CD4-positive, alpha-beta T cell treated with Interleukin-1 beta for 1 hour (primary cell): ENCODE measurements around the gene FAM171A2.

Experiments used
- DNase-seq, 2 donors: peaks; one replicate each; pipeline ENCODE4 v3.0.0-alpha.2; 2020 to 2022

Gene FAM171A2

DNA sequence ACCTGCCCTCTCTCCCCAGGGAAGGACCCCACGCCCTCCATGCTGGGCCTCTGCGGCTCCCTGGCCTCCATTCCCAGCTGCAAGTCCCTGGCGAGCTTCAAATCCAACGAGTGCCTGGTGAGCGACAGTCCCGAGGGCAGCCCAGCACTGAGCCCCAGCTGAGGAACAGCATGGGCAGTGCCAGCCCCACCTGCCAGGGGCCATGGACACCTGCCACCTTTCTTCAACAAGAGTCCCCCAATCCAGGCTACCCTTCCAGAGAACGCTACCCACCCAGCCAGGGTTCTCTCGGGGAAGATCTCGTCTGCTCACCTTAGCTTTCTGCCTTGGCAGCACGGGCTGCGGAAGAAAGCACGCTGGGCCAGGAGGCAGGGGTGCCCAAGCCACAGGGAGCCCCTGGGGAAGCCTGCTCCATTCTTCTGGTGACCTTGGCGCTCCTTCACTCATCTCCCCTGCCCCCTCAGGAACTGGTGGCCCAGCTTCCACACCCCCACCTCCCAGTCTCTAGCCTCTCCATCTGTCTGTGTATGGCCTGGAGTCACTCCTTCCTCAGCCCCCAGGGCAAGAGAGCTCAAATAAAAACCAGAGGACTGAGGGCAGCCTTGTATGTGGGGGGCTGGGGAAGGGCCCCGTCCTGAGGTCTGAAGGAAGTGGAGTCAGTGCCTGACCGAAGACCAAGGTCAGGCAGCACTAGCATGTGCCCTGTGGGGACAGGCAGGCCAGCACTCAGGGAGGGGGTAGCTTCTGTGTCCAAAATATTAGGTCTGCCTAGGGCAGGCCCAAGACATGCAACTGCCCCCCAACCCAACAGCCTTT is 45.4 kb downstream of the FAM171A2 start:
- no peak for DNase-seq

- no peak for DNase-seq
These were observed 46.1 kb downstream of the FAM171A2 start for GRCh38 chr17:44317545-44317944.

DNA sequence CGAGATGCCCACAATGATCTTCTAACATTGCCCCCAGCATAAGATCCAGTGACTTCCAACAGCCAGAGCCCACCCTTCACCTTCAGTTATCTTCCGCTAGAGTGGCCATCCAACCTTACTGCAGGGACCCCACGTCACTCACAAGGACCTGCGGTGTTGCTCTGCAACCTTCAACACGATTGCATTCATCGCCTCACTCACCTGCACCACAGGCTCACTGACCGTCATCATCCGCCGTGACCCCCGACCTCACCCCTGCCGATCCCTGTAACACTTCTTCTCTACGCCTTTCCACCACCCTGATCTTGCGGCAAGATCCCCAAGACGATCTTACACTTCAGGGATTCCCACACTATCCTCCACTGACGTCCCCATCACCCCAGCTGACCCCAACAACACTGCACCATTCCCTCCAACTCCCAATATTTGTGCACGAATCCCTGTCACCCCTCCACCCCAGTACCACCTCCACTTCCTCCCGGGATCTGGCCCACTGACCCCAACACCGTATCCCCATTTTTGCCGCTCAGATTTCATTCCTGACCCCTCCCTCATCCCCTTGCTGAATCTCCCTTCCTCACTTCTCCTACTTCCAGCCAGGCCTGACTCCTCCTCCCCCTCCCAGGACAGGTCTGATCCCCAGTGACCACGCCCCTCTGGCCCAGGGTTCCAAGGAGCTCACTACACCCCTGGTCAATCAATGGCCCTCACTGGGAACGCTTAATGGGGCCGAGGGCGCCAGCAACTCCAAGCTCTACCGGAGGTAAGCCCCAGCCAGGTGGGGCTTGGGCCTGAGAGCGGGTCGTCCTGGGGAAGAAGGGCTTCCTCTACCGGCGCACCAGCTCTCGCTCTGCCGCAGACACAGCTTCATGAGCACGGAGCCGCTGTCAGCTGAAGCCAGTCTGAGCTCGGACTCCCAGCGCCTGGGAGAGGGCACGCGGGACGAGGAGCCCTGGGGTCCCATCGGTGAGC is 47.6 kb downstream of the FAM171A2 start:
- no peak for DNase-seq

DNA sequence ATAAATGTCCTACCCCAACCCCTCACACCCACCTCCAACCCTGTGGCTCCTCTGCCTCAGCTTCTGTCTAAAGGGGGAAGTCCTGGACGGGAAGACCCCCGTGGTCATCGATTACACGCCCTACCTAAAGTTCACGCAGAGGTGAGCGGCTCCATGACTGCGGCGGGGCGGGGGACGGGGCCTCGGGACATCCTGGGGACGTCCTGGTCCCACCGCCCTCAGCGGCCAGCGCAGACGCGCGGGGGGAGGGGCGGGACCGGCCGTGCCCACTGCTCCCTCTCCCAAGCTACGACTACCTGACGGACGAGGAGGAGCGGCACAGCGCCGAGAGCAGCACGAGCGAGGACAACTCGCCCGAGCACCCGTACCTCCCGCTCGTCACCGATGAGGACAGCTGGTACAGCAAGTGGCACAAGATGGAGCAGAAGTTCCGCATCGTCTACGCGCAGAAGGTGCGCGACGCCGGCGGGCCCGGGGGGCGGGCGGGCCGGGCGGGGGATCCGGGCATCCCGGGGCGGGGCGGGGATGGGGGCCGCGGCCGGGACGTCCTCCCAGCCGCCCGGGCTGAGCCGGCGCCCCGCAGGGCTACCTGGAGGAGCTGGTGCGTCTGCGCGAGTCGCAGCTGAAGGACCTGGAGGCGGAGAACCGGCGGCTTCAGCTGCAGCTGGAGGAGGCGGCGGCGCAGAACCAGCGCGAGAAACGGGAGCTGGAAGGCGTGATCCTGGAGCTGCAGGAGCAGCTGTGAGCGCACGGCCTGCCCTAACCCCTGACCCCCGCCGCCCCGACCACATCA is 48.6 kb downstream of the FAM171A2 start:
- peak; percentile 9 to 33 for DNase-seq

DNA sequence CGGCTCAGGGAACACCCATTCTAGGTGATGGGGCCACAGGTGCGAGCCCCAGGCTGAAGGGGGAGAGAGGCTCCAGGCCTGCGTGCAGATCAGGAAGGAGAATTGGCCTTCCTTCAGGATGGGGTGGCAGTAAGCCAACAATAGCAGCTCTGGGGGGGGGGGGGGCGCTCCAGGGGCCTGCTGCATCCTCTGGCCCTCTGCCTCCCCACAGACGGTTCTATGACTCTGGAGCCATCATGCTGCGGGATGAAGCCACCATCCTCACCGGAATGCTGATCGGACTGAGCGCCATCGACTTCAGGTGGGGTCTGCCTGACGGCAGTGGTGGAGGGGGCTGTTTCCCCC is 49.2 kb downstream of the FAM171A2 start:
- DNase-seq: no peak

DNA sequence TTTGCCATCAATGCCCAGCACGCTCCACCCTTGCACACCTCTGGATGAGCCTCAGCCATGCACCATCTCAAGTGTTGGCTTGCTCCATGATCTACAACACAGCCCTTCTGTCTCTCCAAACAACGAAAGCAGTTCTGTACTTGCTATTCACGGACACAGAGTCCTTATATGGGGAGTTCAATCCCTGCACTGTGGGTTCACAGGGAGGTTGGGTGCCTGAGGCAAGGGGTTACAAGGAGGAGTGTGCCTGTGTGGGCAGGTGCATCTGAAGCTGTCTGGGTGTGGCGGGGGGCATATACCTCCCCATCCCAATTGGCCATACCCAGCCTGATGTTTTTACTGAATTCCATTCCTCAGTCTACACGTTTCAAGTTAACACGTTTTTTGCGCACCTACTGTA is 49.6 kb downstream of the FAM171A2 start:
- DNase-seq: no peak

DNA sequence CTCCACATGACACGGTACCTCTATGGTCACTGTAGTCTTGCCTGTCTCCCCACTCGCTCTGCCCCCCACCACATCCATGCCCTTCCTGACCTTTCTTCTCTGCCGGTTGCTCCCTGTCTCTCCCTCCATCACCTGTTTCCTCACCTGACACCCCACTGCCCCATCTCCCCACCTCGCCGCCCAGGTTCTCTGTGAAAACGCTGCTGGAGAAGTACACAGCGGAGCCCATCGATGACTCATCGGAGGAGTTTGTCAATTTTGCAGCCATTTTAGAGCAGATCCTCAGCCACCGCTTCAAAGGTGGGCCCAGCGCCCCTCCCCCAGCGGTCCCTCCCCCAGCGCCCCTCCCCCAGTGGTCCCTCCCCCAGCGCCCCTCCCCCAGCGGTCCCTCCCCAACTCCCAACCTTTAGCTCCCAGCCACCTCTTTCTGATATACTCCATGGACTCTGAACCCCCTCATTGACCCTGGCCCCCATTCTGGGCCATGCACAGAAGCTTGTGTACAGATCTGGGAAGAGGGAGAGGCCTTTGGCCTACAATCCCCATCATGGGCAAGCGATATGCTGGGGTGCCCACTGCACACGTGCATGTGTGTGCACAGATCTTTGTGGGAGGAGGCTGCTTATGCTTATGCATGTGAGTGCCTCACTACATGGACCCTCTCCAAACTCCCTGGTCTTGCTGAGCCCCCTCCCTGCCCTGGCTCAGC is 51.1 kb downstream of the FAM171A2 start:
- no peak for DNase-seq

- no peak for DNase-seq
These were observed 52.0 kb downstream of the FAM171A2 start for GRCh38 chr17:44311562-44312181.

DNA sequence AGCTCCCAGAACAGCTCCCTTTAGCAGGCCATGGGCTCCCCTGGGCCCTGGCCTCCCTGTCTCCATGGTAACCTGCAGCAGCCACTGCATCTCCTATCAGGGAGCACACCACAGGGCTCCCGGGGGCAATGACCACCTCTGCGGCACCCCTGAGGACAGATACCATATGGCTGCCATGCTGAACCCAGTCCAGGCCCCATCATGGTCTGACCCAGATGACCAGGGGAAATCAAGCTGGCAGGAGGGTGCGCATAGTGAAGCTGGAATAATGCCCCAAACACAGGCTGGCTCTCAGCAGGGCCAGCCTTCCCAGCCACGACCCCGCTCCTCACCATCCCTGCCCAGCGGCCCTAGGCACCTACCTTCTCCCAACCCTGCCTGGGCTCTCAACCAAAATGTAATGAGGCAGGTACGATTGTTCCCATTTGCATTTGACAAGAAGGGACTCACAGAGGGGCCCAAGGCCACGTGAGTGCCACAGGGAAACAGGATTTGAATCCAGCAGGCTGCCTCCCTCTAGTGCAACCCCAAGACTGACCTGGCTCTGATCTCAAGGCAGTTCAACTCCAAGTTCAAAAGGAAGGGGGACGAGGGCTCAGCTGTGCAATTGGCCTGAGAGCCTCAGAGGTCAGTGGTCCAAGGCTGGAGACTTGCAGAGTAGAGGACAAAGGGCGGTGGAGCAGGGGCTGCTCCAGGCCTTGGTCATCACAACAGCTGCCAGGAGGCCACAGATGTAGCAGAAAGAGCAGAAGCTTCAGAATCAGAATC is 52.9 kb downstream of the FAM171A2 start:
- DNase-seq: no peak

DNA sequence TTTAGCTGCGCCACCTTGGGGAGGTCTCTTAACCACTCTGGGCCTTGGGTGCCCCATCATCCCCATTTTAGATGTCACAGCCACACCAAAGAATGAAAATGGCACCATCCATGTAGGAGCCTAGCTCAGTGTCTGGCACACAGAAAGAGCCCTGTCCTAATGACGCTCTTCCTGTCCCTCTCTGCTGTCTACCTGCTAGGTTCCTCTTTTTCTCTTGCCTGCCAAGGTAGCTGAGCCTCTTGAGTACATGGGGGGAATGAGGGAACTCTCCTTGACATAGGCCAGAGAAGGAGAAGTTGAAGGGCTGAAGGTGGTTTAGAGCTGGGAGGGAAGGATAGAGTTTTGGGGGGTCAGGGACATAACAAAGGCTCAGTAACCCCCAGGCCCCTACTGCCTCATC is 53.5 kb downstream of the FAM171A2 start:
- no peak for DNase-seq

- DNase-seq: no peak
These were observed 54.2 kb downstream of the FAM171A2 start for GRCh38 chr17:44309472-44309871.

DNA sequence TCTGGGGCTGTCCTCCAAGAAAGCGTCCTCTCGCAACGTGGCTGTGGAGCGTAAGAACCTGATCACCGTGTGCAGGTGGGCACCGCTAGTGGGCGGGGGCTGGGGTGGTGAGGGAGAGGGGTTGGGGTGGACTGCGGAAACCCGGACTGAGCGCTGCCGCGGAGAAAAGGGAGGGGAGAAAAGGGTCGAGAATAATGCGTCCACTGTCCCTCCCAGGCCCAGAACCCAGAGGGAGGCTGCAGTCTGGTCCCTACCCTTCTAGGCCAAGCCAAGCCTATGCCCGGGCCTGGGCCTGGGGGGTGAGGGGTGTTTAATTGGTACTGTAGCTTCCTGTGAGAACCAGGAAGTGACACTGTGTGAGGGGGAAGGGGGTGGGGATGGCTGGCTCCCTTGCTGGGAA is 54.8 kb downstream of the FAM171A2 start:
- DNase-seq: no peak

- DNase-seq: peak; percentile 87 to 89
These were observed 55.3 kb downstream of the FAM171A2 start, which contains the start of gene RUNDC3A for GRCh38 chr17:44308320-44308818. Gene RUNDC3A (plus strand): TSS chr17:44308601. CDS start chr17:44308833, 232 bp downstream.

DNA sequence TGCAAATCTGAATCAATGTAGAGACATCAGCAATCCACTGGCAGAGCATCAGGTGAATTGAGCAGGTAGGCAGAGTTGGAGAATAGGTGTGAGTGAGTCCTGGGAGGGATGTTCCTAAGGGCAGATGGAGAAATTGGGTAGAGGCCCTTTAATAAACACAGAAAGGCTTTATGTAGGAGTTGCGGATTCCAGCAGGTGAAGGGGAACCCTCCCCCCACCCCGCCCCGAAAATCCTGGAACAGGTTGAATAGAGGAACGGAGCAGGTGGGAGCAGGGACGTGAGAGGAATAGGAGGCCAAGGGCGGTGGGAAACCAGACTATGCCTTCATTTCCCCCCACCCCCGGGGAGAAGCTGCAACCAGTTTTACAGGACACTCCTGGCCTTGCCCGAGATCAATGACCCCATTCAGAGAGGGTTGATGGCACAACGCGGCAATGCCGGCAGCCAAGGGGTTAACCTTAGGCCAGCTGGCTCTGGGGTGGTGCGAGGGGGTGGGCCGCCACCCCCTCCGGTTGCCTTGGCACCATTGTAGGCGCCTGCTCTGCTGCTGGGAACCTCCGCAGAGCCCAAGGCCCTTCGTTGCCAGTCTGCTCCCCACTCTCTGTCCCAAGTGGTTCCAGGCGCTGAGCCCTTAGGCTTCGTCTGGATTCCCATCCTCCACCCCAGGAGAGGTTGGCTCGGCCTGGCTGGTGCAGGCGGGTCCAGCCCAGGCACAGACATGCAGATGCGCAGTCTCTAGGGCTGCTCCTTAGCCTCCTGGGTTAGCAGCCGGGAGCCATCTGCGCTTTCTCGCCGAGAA is 56.1 kb downstream of the FAM171A2 start:
- no peak for DNase-seq

DNA sequence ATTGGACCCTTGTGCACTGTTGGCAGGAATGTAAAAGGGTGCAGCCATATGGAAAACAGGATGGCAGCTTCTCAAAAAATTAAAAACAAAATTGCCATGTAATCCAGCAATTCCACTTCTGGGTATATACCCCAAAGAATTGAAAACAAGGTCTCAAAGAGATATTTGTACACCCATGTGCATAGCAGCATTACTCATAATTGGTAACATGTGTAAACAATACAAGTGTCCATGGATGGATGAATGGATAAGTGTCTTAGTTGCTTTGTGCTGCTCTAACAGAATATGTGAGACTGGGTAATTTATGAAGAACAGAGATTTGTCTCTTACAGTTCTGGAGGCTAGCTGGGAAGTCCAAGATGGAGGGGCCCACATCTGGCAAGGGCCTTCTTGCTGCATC is 59.0 kb downstream of the FAM171A2 start:
- DNase-seq: no peak
